Measurements from ENCODE around the gene ZFAND3.
A peak's percentile ranks its signal among the peaks of the same experiment; 100 is the strongest.

ZFAND3 gene

GRCh38 chr6:37894585-37894984 lies 75.1 kb downstream of the ZFAND3 start:
- no peak overlapping the region for H4K8ac ChIP-seq (ENCODE audit: low read length)
- no peaks in the 10 kb centered on the region for H3K9me3 ChIP-seq (ENCODE audit: control insufficient read depth, low read length)
- H2AFZ ChIP-seq (ENCODE audit: low read depth, low read length) = no peak overlapping the region
- no peak overlapping the region for H2AK5ac ChIP-seq (ENCODE audit: low read length, severe bottlenecking)
- no peak overlapping the region for H2BK12ac ChIP-seq (ENCODE audit: low read length in 2 of 2)
- no peak overlapping the region for H2BK5ac ChIP-seq (ENCODE audit: low read depth, low read length, poor library complexity, severe bottlenecking)
- no peaks in the 10 kb centered on the region for H3K4me1 ChIP-seq (ENCODE audit: control insufficient read depth, insufficient read depth, low read depth, low read length)
- H2BK120ac ChIP-seq (ENCODE audit: low read depth, low read length) = no peak overlapping the region
- no peak overlapping the region for H3K4ac ChIP-seq (ENCODE audit: low read depth in 1 of 2, low read length in 2 of 2)
- H3K4me3 ChIP-seq (ENCODE audit: insufficient read depth in 1 of 2, low read depth in 1 of 2, low read length in 2 of 2) = no peak overlapping the region
- no peak overlapping the region for H3K14ac ChIP-seq (ENCODE audit: low read length in 2 of 2)
- no peak for DNase-seq
- no peak overlapping the region for H3K9ac ChIP-seq (ENCODE audit: low read length)
- H3K36me3 ChIP-seq (ENCODE audit: control insufficient read depth in 1 of 2, insufficient read depth in 2 of 2, low read depth in 1 of 2, low read length in 2 of 2) = peaks cover 3 to 11% of the 10 kb centered on the region in 2 experiments
- 97% methylated on average over 3 of the region's 5 CpGs for WGBS
- H4K91ac ChIP-seq (ENCODE audit: low read length) = no peak overlapping the region
- no peaks in the 10 kb centered on the region for H3K27me3 ChIP-seq (ENCODE audit: control insufficient read depth in 1 of 2, insufficient read depth in 1 of 2, low read length in 2 of 2)
- peaks cover 3% of the 10 kb centered on the region for H3K79me1 ChIP-seq (replicated peaks; ENCODE audit: low read length, poor library complexity, severe bottlenecking)
- no peak overlapping the region for H3K23ac ChIP-seq (ENCODE audit: low read length in 2 of 2)
- no peak overlapping the region for H3K18ac ChIP-seq (ENCODE audit: low read depth in 1 of 2, low read length in 2 of 2)
- no peak overlapping the region for H3K4me2 ChIP-seq (ENCODE audit: low read length, poor library complexity, severe bottlenecking)
- no peak overlapping the region for H2BK15ac ChIP-seq (ENCODE audit: low read depth, poor library complexity, severe bottlenecking)
- no peak overlapping the region for H3K27ac ChIP-seq (ENCODE audit: low read length, poor library complexity, severe bottlenecking)

- Histone ChIP-seq H3K27ac (ENCODE audit: low read length, poor library complexity, severe bottlenecking) (no peak overlapping the region), H2BK120ac (ENCODE audit: low read depth, low read length) (no peak overlapping the region), H2BK15ac (ENCODE audit: low read depth, poor library complexity, severe bottlenecking) (no peak overlapping the region), H3K4me1 (ENCODE audit: control insufficient read depth, insufficient read depth, low read depth, low read length) (no peaks in the 10 kb centered on the region), H3K27me3 (ENCODE audit: control insufficient read depth in 1 of 2, insufficient read depth in 1 of 2, low read length in 2 of 2) (no peaks in the 10 kb centered on the region), H3K9me3 (ENCODE audit: control insufficient read depth, low read length) (no peaks in the 10 kb centered on the region), H2AFZ (ENCODE audit: low read depth, low read length) (no peak overlapping the region), H4K91ac (ENCODE audit: low read length) (no peak overlapping the region), H3K36me3 (ENCODE audit: control insufficient read depth in 1 of 2, insufficient read depth in 2 of 2, low read depth in 1 of 2, low read length in 2 of 2) (peaks cover 3 to 11% of the 10 kb centered on the region in 2 experiments), H2BK12ac (ENCODE audit: low read length in 2 of 2) (no peak overlapping the region), H3K4ac (ENCODE audit: low read depth in 1 of 2, low read length in 2 of 2) (no peak overlapping the region), H3K79me1 (replicated peaks; ENCODE audit: low read length, poor library complexity, severe bottlenecking) (peaks cover 6% of the 10 kb centered on the region), H2AK5ac (ENCODE audit: low read length, severe bottlenecking) (no peak overlapping the region), H3K18ac (ENCODE audit: low read depth in 1 of 2, low read length in 2 of 2) (no peak overlapping the region), H4K8ac (ENCODE audit: low read length) (no peak overlapping the region), H3K23ac (ENCODE audit: low read length in 2 of 2) (no peak overlapping the region), H3K4me3 (ENCODE audit: insufficient read depth in 1 of 2, low read depth in 1 of 2, low read length in 2 of 2) (no peak overlapping the region), H3K9ac (ENCODE audit: low read length) (no peak overlapping the region), H3K14ac (ENCODE audit: low read length in 2 of 2) (no peak overlapping the region), H3K4me2 (ENCODE audit: low read length, poor library complexity, severe bottlenecking) (no peak overlapping the region), H2BK5ac (ENCODE audit: low read depth, low read length, poor library complexity, severe bottlenecking) (no peak overlapping the region)
- DNase-seq = peak; percentile 61
- 34% methylated on average over 5 of the region's 5 CpGs for WGBS
These were observed 77.8 kb downstream of the ZFAND3 start for GRCh38 chr6:37897321-37897720.

- Histone ChIP-seq H2AFZ (ENCODE audit: low read depth, low read length) (no peak overlapping the region), H3K4me3 (ENCODE audit: insufficient read depth in 1 of 2, low read depth in 1 of 2, low read length in 2 of 2) (no peak overlapping the region), H3K4me2 (ENCODE audit: low read length, poor library complexity, severe bottlenecking) (no peak overlapping the region), H2AK5ac (ENCODE audit: low read length, severe bottlenecking) (no peak overlapping the region), H3K9me3 (ENCODE audit: control insufficient read depth, low read length) (no peaks in the 10 kb centered on the region), H3K4ac (ENCODE audit: low read depth in 1 of 2, low read length in 2 of 2) (no peak overlapping the region), H4K91ac (ENCODE audit: low read length) (no peak overlapping the region), H3K36me3 (ENCODE audit: control insufficient read depth in 1 of 2, insufficient read depth in 2 of 2, low read depth in 1 of 2, low read length in 2 of 2) (peaks cover 3 to 11% of the 10 kb centered on the region in 2 experiments), H3K27me3 (ENCODE audit: control insufficient read depth in 1 of 2, insufficient read depth in 1 of 2, low read length in 2 of 2) (no peaks in the 10 kb centered on the region), H3K79me1 (replicated peaks; ENCODE audit: low read length, poor library complexity, severe bottlenecking) (peaks cover 6% of the 10 kb centered on the region), H2BK120ac (ENCODE audit: low read depth, low read length) (no peak overlapping the region), H2BK12ac (ENCODE audit: low read length in 2 of 2) (no peak overlapping the region), H2BK5ac (ENCODE audit: low read depth, low read length, poor library complexity, severe bottlenecking) (no peak overlapping the region), H3K4me1 (ENCODE audit: control insufficient read depth, insufficient read depth, low read depth, low read length) (no peaks in the 10 kb centered on the region), H3K9ac (ENCODE audit: low read length) (no peak overlapping the region), H3K14ac (ENCODE audit: low read length in 2 of 2) (no peak overlapping the region), H3K27ac (ENCODE audit: low read length, poor library complexity, severe bottlenecking) (no peak overlapping the region), H2BK15ac (ENCODE audit: low read depth, poor library complexity, severe bottlenecking) (no peak overlapping the region), H4K8ac (ENCODE audit: low read length) (no peak overlapping the region), H3K23ac (ENCODE audit: low read length in 2 of 2) (no peak overlapping the region), H3K18ac (ENCODE audit: low read depth in 1 of 2, low read length in 2 of 2) (no peak overlapping the region)
- DNase-seq = no peak
- 94% methylated on average over 2 of the region's 4 CpGs for WGBS
These were observed 78.4 kb downstream of the ZFAND3 start for GRCh38 chr6:37897818-37898515.

GRCh38 chr6:37903351-37904340 lies 84.1 kb downstream of the ZFAND3 start:
- DNase-seq = no peak
- no peak overlapping the region for H3K4ac ChIP-seq (ENCODE audit: low read depth in 1 of 2, low read length in 2 of 2)
- H3K27ac ChIP-seq (ENCODE audit: low read length, poor library complexity, severe bottlenecking) = no peak overlapping the region
- no peak overlapping the region for H3K4me2 ChIP-seq (ENCODE audit: low read length, poor library complexity, severe bottlenecking)
- no peaks in the 10 kb centered on the region for H3K9me3 ChIP-seq (ENCODE audit: control insufficient read depth, low read length)
- no peak overlapping the region for H2AFZ ChIP-seq (ENCODE audit: low read depth, low read length)
- peaks cover 7% of the 10 kb centered on the region for H3K79me1 ChIP-seq (replicated peaks; ENCODE audit: low read length, poor library complexity, severe bottlenecking)
- H2BK5ac ChIP-seq (ENCODE audit: low read depth, low read length, poor library complexity, severe bottlenecking) = no peak overlapping the region
- no peak overlapping the region for H4K8ac ChIP-seq (ENCODE audit: low read length)
- no peak overlapping the region for H2AK5ac ChIP-seq (ENCODE audit: low read length, severe bottlenecking)
- no peak overlapping the region for H4K91ac ChIP-seq (ENCODE audit: low read length)
- 90% methylated on average over 7 of the region's 9 CpGs for whole genome bisulfite sequencing
- no peaks in the 10 kb centered on the region for H3K4me1 ChIP-seq (ENCODE audit: control insufficient read depth, insufficient read depth, low read depth, low read length)
- no peak overlapping the region for H3K18ac ChIP-seq (ENCODE audit: low read depth in 1 of 2, low read length in 2 of 2)
- H3K36me3 ChIP-seq (ENCODE audit: control insufficient read depth in 1 of 2, insufficient read depth in 2 of 2, low read depth in 1 of 2, low read length in 2 of 2) = no peaks in the 10 kb centered on the region
- no peak overlapping the region for H3K14ac ChIP-seq (ENCODE audit: low read length in 2 of 2)
- H2BK120ac ChIP-seq (ENCODE audit: low read depth, low read length) = no peak overlapping the region
- H3K9ac ChIP-seq (ENCODE audit: low read length) = no peak overlapping the region
- H2BK15ac ChIP-seq (ENCODE audit: low read depth, poor library complexity, severe bottlenecking) = no peak overlapping the region
- H3K4me3 ChIP-seq (ENCODE audit: insufficient read depth in 1 of 2, low read depth in 1 of 2, low read length in 2 of 2) = no peak overlapping the region
- H2BK12ac ChIP-seq (ENCODE audit: low read length in 2 of 2) = no peak overlapping the region
- no peak overlapping the region for H3K23ac ChIP-seq (ENCODE audit: low read length in 2 of 2)
- no peaks in the 10 kb centered on the region for H3K27me3 ChIP-seq (ENCODE audit: control insufficient read depth in 1 of 2, insufficient read depth in 1 of 2, low read length in 2 of 2)
